Prostate gland (tissue), 2 donors: ENCODE results near the gene C12orf75. TPM values are rescaled to one million over a fixed set of nuclear protein-coding genes. Genes with fewer than 3 reads are reported as not detected.

Experiments
- DNase-seq: peaks from one replicate; pipeline ENCODE4 v3.0.0-alpha.2; 2019; ENCODE audit warnings: low spot score
- H3K27ac ChIP-seq, 2 donors: fragments of 200-600 bp; sonication (generic); 2 replicates each; pipeline ENCODE4 v1.5.1; 2017 to 2019
- H3K27me3 ChIP-seq: fragments of 200-600 bp; sonication (generic); replicated peaks from 2 replicates; pipeline ENCODE4 v1.5.1; 2019; ENCODE audit not compliant: insufficient read depth
- H3K36me3 ChIP-seq, 2 donors: fragments of 200-600 bp; sonication (generic); 1 replicate in 1 of 2; 2 replicates in 1 of 2; pipeline versions ENCODE4 v1.5.1 to v1.8.1; 2017 to 2019
- H3K4me1 ChIP-seq: fragments of 200-600 bp; sonication (generic); replicated peaks from 2 replicates; pipeline ENCODE4 v1.5.1; 2019
- H3K4me3 ChIP-seq, 2 donors: fragments of 200-600 bp; sonication (generic); 2 replicates each; pipeline ENCODE4 v1.5.1; 2017 to 2019
- H3K9me3 ChIP-seq: fragments of 200-600 bp; sonication (generic); 2 replicates; pipeline ENCODE4 v1.5.1; 2017
- CTCF ChIP-seq, 4 experiments: fragments of 200-600 bp in 2 of 4; fragments of 450-650 bp in 2 of 4; sonication (generic) in 2 of 4; IDR thresholded peaks; 1 replicate in 3 of 4; 2 replicates in 1 of 4; pipeline ENCODE4 v1.5.1; 2016 to 2019; ENCODE audit warnings: antibody characterized with exemption in 4 of 4, mild to moderate bottlenecking in 2 of 4, moderate library complexity in 2 of 4
- POLR2A ChIP-seq: fragments of 450-650 bp; IDR thresholded peaks from one replicate; pipeline ENCODE4 v1.6.1; 2016; ENCODE audit warnings: antibody characterized with exemption, mild to moderate bottlenecking
- POLR2AphosphoS5 ChIP-seq: sonication (generic); formaldehyde crosslinking; IDR thresholded peaks from one replicate; pipeline ENCODE4 v1.6.1; 2017; ENCODE audit warnings: antibody characterized with exemption
- WGBS: methylation state at CpG from one replicate; pipeline ENCODE4 v1.1.5; 2018; 5-methylcytosine and 5-hydroxymethylcytosine counted together
- intact Hi-C: fragments of 100-400 bp; cut with DNase I; formaldehyde crosslinking; loops from one replicate; pipeline ENCODE4 v1.14.2; 2022
- total RNA-seq, 2 donors: library from RNA; depleted of rRNA; stranded (reverse); fragments of >200 nt; gene quantifications; one replicate each; pipeline ENCODE4 v1.1.0, GENCODE V29; 2016

C12orf75 gene
- total RNA-seq, 2 donors from 2014 or later, result 47.1 to 108 TPM

GRCh38 chr12:105409279-105409678 lies 78.8 kb downstream of the C12orf75 start:
- TF ChIP-seq POLR2A (no peak), CTCF (IDR thresholded peaks at IDR 0.05) (no peak), POLR2AphosphoS5 (no peak)
- WGBS, result 93% methylated on average over 5 of the region's 5 CpGs
- Histone ChIP-seq H3K27ac (no peak overlapping the region), H3K9me3 (no peaks in the 10 kb centered on the region), H3K36me3 (no peaks in the 10 kb centered on the region), H3K4me3 (no peak overlapping the region), H3K27me3 (no peaks in the 10 kb centered on the region), H3K4me1 (no peaks in the 10 kb centered on the region)
- intact Hi-C loops, result no loop called here
- DNase-seq, result no peak

- H3K27me3 ChIP-seq, result no peaks in the 10 kb centered on the region
- no peak overlapping the region for H3K4me3 ChIP-seq
- no peak overlapping the region for H3K27ac ChIP-seq
- H3K4me1 ChIP-seq, result no peaks in the 10 kb centered on the region
- no peaks in the 10 kb centered on the region for H3K36me3 ChIP-seq
- WGBS, result 30% methylated on average over 8 of the region's 8 CpGs
- TF ChIP-seq POLR2A (no peak), CTCF (IDR thresholded peaks at IDR 0.05) (no peak), POLR2AphosphoS5 (no peak)
- no peaks in the 10 kb centered on the region for H3K9me3 ChIP-seq
- intact Hi-C loops, result loop anchor here (10.0 kb wide), 1 partner anchor 275 kb away; no protein-coding TSS in a partner anchor
- DNase-seq, result no peak
Measured at GRCh38 chr12:105409801-105410471, 79.4 kb downstream of the C12orf75 start.

- TF ChIP-seq POLR2AphosphoS5, result no peak
- TF ChIP-seq POLR2A, result no peak
- TF ChIP-seq CTCF (IDR thresholded peaks at IDR 0.05), result no peak
- DNase-seq, result no peak
- 95% methylated on average over 7 of the region's 7 CpGs for WGBS
- Histone ChIP-seq H3K4me3 (no peak overlapping the region), H3K36me3 (no peaks in the 10 kb centered on the region), H3K27me3 (no peaks in the 10 kb centered on the region), H3K9me3 (no peaks in the 10 kb centered on the region), H3K27ac (no peak overlapping the region), H3K4me1 (no peaks in the 10 kb centered on the region)
- intact Hi-C loops, result loop anchor here (10.0 kb wide), 1 partner anchor 271 kb away; no protein-coding TSS in a partner anchor
Measured at GRCh38 chr12:105413911-105414487, 83.5 kb downstream of the C12orf75 start.

- no peak for DNase-seq
- intact Hi-C loops, result loop anchor here (10.0 kb wide), 1 partner anchor 267 kb away; no protein-coding TSS in a partner anchor
- TF ChIP-seq POLR2A (no peak), CTCF (IDR thresholded peaks at IDR 0.05) (no peak), POLR2AphosphoS5 (no peak)
- H3K27ac ChIP-seq, result no peak overlapping the region
- no peaks in the 10 kb centered on the region for H3K36me3 ChIP-seq
- 39% methylated on average over 4 of the region's 4 CpGs for WGBS
- H3K4me3 ChIP-seq, result no peak overlapping the region
- no peaks in the 10 kb centered on the region for H3K4me1 ChIP-seq
- no peaks in the 10 kb centered on the region for H3K9me3 ChIP-seq
- no peaks in the 10 kb centered on the region for H3K27me3 ChIP-seq
Measured at GRCh38 chr12:105417732-105418131, 87.2 kb downstream of the C12orf75 start.

- Histone ChIP-seq H3K27ac (no peak overlapping the region), H3K4me1 (no peaks in the 10 kb centered on the region), H3K36me3 (no peaks in the 10 kb centered on the region), H3K4me3 (no peak overlapping the region), H3K27me3 (no peaks in the 10 kb centered on the region), H3K9me3 (no peaks in the 10 kb centered on the region)
- no peak for TF ChIP-seq CTCF (IDR thresholded peaks at IDR 0.05)
- no peak for TF ChIP-seq POLR2AphosphoS5
- TF ChIP-seq POLR2A, result no peak
- intact Hi-C loops, result loop anchor here (10.0 kb wide), 1 partner anchor 267 kb away; no protein-coding TSS in a partner anchor
- DNase-seq, result no peak
- WGBS, result 90% methylated on average over 5 of the region's 5 CpGs
Measured at GRCh38 chr12:105418229-105418628, 87.7 kb downstream of the C12orf75 start.
